ENCODE results near the gene TBL1Y.

Gene TBL1Y

GRCh38 chrY:6931779-6932396, 21.4 kb downstream of the TBL1Y start:
- in situ Hi-C loops (cut with HindIII; ENCODE audit: low sequenced_read_pairs) = no loop called here
- H3K4me3 ChIP-seq (ENCODE audit: low read depth, low read length) = no peak overlapping the region
- no peak for TF ChIP-seq CTCF (IDR thresholded peaks at IDR 0.05; ENCODE audit: low read depth, low read length, missing control alignments)
- no peak for DNase-seq (ENCODE audit: low read depth)

- no peak overlapping the region for H3K4me3 ChIP-seq (ENCODE audit: low read depth, low read length)
- TF ChIP-seq CTCF (IDR thresholded peaks at IDR 0.05; ENCODE audit: low read depth, low read length, missing control alignments) = no peak
- in situ Hi-C loops (cut with HindIII; ENCODE audit: low sequenced_read_pairs) = no loop called here
- DNase-seq (ENCODE audit: low read depth) = no peak
Observed at GRCh38 chrY:6935497-6935896, 25.0 kb downstream of the TBL1Y start.

GRCh38 chrY:6947695-6948094, 37.2 kb downstream of the TBL1Y start:
- TF ChIP-seq CTCF (IDR thresholded peaks at IDR 0.05; ENCODE audit: low read depth, low read length, missing control alignments) = no peak
- no peak overlapping the region for H3K4me3 ChIP-seq (ENCODE audit: low read depth, low read length)
- in situ Hi-C loops (cut with HindIII; ENCODE audit: low sequenced_read_pairs) = no loop called here
- DNase-seq (ENCODE audit: low read depth) = no peak

- DNase-seq (ENCODE audit: low read depth) = no peak
- in situ Hi-C loops (cut with HindIII; ENCODE audit: low sequenced_read_pairs) = no loop called here
- no peak overlapping the region for H3K4me3 ChIP-seq (ENCODE audit: low read depth, low read length)
- no peak for TF ChIP-seq CTCF (IDR thresholded peaks at IDR 0.05; ENCODE audit: low read depth, low read length, missing control alignments)
Observed at GRCh38 chrY:6948378-6948777, 37.9 kb downstream of the TBL1Y start.

GRCh38 chrY:6949947-6950346, 39.5 kb downstream of the TBL1Y start:
- in situ Hi-C loops (cut with HindIII; ENCODE audit: low sequenced_read_pairs) = no loop called here
- TF ChIP-seq CTCF (IDR thresholded peaks at IDR 0.05; ENCODE audit: low read depth, low read length, missing control alignments) = no peak
- no peak overlapping the region for H3K4me3 ChIP-seq (ENCODE audit: low read depth, low read length)
- DNase-seq (ENCODE audit: low read depth) = no peak

GRCh38 chrY:6964732-6965131, 54.2 kb downstream of the TBL1Y start:
- in situ Hi-C loops (cut with HindIII; ENCODE audit: low sequenced_read_pairs) = no loop called here
- DNase-seq (ENCODE audit: low read depth) = no peak
- TF ChIP-seq CTCF (IDR thresholded peaks at IDR 0.05; ENCODE audit: low read depth, low read length, missing control alignments) = no peak
- H3K4me3 ChIP-seq (ENCODE audit: low read depth, low read length) = no peak overlapping the region
